Effector memory CD4-positive, alpha-beta T cell (primary cell): ENCODE measurements around the gene STOML2.

Experiments used
- DNase-seq, 3 donors: peaks; one replicate each; pipeline ENCODE4 v3.0.0-alpha.2; 2020
- H3K27ac ChIP-seq: 2 replicates; pipeline ENCODE4 v1.7.0; 2013; ENCODE audit warnings: mild to moderate bottlenecking, low read length, moderate library complexity; ENCODE audit not compliant: insufficient read depth, poor library complexity, severe bottlenecking
- H3K27me3 ChIP-seq: replicated peaks from 2 replicates; pipeline ENCODE4 v1.7.0; 2013; ENCODE audit warnings: mild to moderate bottlenecking, low read length; ENCODE audit not compliant: insufficient read depth, control insufficient read depth, poor library complexity, severe bottlenecking
- H3K36me3 ChIP-seq: 2 replicates; pipeline ENCODE4 v1.7.0; 2013; ENCODE audit warnings: mild to moderate bottlenecking, low read length, moderate library complexity; ENCODE audit not compliant: control insufficient read depth, insufficient read depth
- H3K4me1 ChIP-seq: 2 replicates; pipeline ENCODE4 v1.7.0; 2013; ENCODE audit warnings: low read length, mild to moderate bottlenecking; ENCODE audit not compliant: control insufficient read depth, insufficient read depth, poor library complexity, severe bottlenecking
- H3K4me3 ChIP-seq: 2 replicates; pipeline ENCODE4 v1.7.0; 2013; ENCODE audit warnings: low read length, low read depth, mild to moderate bottlenecking; ENCODE audit not compliant: insufficient read depth, poor library complexity, severe bottlenecking
- H3K9me3 ChIP-seq: 2 replicates; pipeline ENCODE4 v1.7.0; 2013; ENCODE audit warnings: mild to moderate bottlenecking, low read length, moderate library complexity; ENCODE audit not compliant: control insufficient read depth

STOML2 gene

DNA sequence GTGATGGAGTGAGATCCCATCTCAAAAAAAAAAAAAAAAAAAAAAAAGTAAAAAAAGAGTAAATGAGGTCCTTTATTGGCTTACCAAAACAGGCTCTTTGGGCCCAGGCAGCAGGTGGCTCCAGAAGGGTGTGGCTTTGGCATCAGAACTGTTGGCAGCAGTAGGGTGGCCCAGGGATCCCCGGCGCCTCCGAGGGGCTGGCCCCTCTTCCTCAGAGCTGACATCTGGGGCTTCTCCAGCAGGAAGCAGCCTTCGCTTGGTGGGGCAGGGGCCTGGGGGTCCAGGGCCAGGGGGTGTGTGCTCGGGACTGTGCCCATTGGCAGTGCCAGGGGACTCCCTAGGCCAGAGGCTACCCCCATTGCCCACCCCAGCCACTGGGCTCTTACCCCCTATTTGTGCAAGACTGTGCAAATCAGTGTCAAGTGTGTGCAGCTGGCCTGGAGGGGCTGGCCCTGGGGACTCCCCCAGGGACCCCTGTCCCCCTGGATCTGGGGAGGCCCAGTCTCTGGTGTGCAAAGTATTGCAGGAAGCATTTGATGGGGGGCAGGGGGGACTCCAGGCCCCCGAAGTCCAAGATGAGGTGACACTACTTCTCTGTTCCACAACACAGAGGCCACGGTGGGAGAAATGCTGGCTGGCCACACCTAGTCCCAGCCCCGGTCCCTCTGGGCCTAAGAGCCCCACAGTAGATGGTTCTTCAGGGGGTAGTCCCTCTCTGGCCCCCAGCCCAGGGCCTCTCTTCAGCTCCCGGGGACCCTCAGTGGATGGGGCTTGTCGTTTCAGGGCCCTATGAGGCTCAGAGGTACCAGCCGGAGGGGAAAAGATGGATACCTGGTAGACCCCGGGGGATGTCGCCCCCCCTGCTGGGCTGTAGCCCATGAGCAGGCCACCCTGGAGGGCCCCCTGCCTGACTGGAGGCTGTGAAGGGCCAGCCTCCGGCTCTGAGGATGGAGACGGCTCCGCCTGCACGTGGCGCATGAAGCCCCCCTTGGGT is 4.7 kb upstream of the STOML2 start:
- Histone ChIP-seq H3K27ac (no peak overlapping the region), H3K4me1 (peaks cover 21% of the 10 kb centered on the region), H3K4me3 (no peak overlapping the region), H3K27me3 (no peaks in the 10 kb centered on the region), H3K9me3 (no peaks in the 10 kb centered on the region), H3K36me3 (peaks cover 26% of the 10 kb centered on the region)
- no peak for DNase-seq

DNA sequence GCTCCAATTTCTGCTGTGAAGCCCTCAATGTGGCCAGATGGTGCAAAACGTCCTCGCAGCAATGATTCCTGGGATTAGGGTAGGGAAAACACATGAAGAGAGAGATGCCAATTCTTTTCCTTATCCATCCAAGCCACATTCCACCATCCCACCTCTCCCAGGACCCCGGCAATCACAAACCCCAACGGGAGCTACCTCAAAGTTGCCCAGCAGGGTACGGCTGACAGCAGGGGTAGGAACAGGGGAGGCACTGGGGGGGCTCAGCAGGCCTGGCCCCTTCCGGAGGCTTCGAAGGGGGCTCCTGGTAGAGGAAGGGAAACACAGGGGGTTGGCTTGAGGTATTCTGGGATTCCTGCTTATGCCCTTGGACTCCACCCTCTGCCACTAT is 3.4 kb upstream of the STOML2 start:
- no peak overlapping the region for H3K27ac ChIP-seq
- no peaks in the 10 kb centered on the region for H3K27me3 ChIP-seq
- no peak for DNase-seq
- no peak overlapping the region for H3K4me3 ChIP-seq
- peaks cover 29% of the 10 kb centered on the region for H3K36me3 ChIP-seq
- H3K4me1 ChIP-seq, result peaks cover 21% of the 10 kb centered on the region
- H3K9me3 ChIP-seq, result no peaks in the 10 kb centered on the region

DNA sequence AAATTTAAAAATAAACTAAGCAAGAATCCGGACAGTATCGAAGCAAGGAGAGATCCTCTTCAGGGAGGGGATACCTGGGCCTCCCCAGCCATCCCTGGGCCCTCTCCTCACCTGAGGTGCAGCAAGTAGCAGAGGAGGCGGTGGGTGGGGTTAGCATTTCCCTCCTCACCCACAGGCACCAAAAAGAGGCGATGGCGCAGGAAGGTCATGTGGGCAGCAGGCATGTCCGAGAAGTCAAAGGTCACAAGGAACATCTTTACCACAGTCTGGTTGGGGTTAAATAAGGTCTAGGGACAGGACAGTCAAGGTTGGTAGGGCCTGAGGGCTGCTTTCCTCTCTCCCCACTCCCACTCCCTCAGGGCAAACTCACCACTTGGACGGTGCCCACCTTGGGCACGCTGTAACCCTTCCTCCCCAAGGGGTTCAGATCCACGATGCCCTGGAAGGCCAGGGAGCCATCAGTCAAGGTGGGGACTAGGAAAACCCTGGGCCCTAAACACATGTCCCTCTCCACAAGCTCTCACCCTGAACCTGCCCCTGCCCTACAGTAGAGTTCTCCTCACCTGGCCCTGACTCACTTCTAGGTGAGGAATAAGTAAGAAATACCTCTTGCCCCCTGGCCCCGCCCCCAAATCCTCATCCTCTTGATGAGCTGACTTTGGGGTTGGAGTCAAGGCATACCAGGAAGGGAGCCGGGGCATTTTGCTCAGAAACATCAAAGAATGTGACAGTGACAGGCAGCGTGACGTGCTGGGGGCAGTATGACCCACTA is 2.8 kb upstream of the STOML2 start:
- Histone ChIP-seq H3K36me3 (peaks cover 35% of the 10 kb centered on the region), H3K9me3 (no peaks in the 10 kb centered on the region), H3K4me3 (no peak overlapping the region), H3K27ac (no peak overlapping the region), H3K27me3 (no peaks in the 10 kb centered on the region), H3K4me1 (peaks cover 16% of the 10 kb centered on the region)
- DNase-seq, result no peak

DNA sequence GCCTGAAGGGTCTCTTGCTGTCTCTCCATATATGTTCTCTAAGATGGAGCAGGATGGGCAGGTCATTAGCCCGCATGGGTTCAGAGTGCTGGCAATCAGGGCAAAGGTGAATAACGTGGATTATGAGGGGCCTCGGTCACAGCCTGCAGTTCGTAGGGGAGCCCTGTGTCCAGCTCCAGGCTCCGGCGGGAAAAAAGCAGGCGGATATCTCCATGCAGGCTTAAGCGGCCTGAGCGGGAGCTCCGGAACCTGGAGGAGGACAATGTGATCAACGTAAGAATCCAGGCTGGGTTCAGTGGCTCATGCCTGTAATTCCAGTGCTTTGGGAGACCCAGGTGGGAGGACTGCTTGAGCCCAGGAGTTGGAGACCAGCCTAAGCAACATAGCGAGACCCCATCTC is 2.2 kb upstream of the STOML2 start:
- H3K27ac ChIP-seq, result no peak overlapping the region
- H3K36me3 ChIP-seq, result peaks cover 42% of the 10 kb centered on the region
- no peaks in the 10 kb centered on the region for H3K9me3 ChIP-seq
- peaks cover 14% of the 10 kb centered on the region for H3K4me1 ChIP-seq
- H3K4me3 ChIP-seq, result no peak overlapping the region
- no peak for DNase-seq
- no peaks in the 10 kb centered on the region for H3K27me3 ChIP-seq

DNA sequence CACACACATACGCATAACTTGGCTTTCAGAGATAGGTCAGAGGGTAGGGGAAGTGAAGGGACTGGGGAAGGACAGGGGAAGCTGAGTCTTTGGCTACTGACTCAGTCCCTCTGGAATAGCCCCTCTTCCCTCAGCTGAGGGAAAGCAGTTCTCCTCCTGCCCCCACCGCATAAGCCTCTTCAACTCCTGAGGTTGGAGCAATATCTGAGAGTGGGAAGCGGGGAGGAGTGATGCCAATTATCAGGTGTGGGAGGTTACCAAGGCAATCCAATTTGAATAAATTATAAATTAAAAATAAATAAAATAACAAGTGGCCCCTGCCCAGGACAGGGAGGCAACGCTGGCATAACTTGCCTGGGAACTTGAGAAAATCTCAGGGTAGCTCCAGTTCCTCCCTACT is 1.7 kb upstream of the STOML2 start:
- peaks cover 14% of the 10 kb centered on the region for H3K4me1 ChIP-seq
- no peak for DNase-seq
- H3K9me3 ChIP-seq, result no peaks in the 10 kb centered on the region
- H3K4me3 ChIP-seq, result no peak overlapping the region
- H3K27ac ChIP-seq, result peak overlapping the region; percentile 33
- H3K36me3 ChIP-seq, result peaks cover 47% of the 10 kb centered on the region
- H3K27me3 ChIP-seq, result no peaks in the 10 kb centered on the region

DNA sequence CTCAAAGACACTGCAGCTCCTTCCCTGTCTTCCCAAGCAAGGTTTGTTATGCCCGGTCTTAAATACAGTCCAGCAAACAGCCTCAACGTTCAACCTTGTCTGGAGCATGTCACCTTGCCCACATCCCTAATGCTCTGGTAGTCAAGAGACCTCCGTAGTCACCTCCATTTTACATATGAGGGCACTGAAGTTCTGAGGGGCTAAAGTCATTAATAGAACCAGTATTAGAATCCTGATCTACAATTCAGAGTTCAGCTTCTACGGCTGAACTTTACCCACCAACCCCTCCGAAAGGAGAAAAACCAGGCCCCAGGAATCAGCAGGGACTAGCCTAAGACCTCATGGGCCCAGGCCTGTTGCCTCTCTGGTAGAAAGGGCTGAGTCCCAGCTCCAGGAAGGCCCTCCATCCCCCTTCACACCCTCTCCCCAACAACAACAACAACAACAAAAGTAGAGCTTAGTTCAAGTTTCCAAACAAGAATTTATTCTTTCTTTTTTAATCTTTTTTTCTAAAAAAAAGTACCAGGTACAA is 795 bp upstream of the STOML2 start:
- no peaks in the 10 kb centered on the region for H3K9me3 ChIP-seq
- H3K27me3 ChIP-seq, result no peaks in the 10 kb centered on the region
- H3K4me1 ChIP-seq, result peaks cover 14% of the 10 kb centered on the region
- H3K4me3 ChIP-seq, result peak overlapping the region; percentile 70
- peak overlapping the region; percentile 93 for H3K27ac ChIP-seq
- DNase-seq, result no peak
- H3K36me3 ChIP-seq, result peaks cover 50% of the 10 kb centered on the region

DNA sequence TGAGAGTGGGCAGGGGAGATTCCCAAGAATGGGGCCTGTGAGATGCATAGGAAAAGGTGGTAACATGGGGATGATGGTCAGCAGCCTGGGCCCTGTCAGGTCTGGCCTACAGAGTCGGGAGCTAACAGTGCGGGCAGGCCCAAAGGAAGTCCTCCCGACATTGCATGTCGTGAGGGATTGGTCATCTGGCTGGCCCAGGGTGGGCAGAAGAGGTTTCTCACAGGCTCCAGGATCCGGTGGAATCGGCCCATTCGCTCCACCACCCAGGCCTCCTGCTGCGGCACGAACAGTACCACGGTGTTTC is 514 bp downstream of the STOML2 start:
- H3K4me1 ChIP-seq, result peaks cover 14% of the 10 kb centered on the region
- no peaks in the 10 kb centered on the region for H3K27me3 ChIP-seq
- no peaks in the 10 kb centered on the region for H3K9me3 ChIP-seq
- no peak for DNase-seq
- peak overlapping the region; percentile 70 for H3K4me3 ChIP-seq
- peaks cover 38% of the 10 kb centered on the region for H3K36me3 ChIP-seq
- H3K27ac ChIP-seq, result peak overlapping the region; percentile 93

DNA sequence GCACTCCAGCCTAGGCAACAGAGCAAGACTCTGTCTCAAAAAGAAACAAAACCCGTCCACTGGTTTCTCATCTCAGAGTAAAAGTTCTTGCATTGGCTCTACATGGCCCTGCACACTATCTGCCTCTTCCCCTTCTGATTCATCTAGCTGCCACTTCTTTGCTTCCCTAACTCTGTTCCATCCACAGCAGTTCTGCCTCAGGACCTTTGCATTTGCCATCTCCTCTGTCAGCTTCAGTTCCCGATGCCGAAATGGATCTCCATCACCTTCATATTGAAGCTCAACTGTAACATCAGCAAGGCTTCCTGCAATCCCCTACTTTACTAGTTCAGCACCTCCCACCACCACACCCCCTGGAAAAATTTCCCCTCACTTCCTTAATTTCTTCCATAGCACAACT is 5.4 kb downstream of the STOML2 start:
- H3K4me1 ChIP-seq, result peaks cover 8% of the 10 kb centered on the region
- no peak overlapping the region for H3K27ac ChIP-seq
- H3K4me3 ChIP-seq, result no peak overlapping the region
- H3K36me3 ChIP-seq, result peaks cover 43% of the 10 kb centered on the region
- DNase-seq, result no peak
- H3K9me3 ChIP-seq, result no peaks in the 10 kb centered on the region
- no peaks in the 10 kb centered on the region for H3K27me3 ChIP-seq

DNA sequence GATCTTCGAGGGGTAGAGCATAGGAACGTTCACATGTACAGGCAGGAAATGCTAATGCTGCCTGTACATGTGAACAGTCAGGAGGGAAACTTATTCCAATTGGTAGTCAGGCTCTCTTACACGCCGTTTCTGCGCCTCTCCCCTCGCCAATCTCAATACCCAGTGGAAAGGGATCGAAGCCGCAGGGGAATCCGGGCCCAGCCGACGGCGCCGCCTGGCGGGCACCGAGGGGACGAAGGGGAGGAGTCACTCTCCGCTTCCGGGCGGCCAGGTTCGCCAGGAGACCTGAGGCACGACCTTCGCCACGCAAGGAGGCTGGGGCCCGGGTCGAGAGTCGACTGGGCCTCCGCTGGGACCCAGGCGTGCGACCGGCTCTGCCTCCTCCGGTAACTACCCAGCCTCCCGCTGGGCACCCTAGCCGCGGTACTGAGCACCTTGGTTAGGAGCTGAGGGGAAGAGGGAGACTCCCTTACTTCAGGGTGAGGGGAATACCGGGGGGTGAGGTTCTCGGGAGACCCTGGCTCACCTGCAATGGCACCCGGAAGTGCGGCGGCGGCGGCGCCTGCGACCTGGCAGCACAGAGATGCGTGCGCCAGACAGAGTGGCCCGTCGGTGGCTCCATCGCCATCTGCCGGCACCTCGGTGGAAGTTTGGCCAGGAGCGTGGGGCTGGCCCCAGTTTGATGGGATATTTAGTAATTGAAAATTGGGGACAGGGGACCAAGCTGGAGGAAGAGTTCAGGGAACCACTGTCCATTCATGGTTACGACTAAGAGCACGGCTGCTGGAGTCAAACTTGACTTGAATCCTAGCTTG is 6.7 kb downstream of the STOML2 start, which contains the start of gene PIGO:
PIGO (minus strand) TSS at position 557 of the 815 bp plus-strand sequence. CDS start 1,026 bp downstream, outside the sequence.
- Histone ChIP-seq H3K27me3 (no peaks in the 10 kb centered on the region), H3K27ac (peak within 1 kb of the TSS; percentile 97), H3K4me1 (no peaks in the 10 kb centered on the region), H3K9me3 (no peaks in the 10 kb centered on the region), H3K4me3 (peak within 1 kb of the TSS; percentile 64), H3K36me3 (peaks cover 52% of the 10 kb centered on the region)
- DNase-seq, result peak; percentile 78 to 84 (median 80)
